ENCODE measurements around the gene CD82. TPM values are rescaled to one million over a fixed set of nuclear protein-coding genes. Genes with fewer than 3 reads are reported as not detected.
A peak's percentile ranks its signal among the peaks of the same experiment; 100 is the strongest.

Gene CD82
- total RNA-seq, 1 donor from 2014 or later, result 8.8 TPM

GRCh38 chr11:44613153-44613552, 47.7 kb downstream of the CD82 start:
- Histone ChIP-seq H3K4me1 (peaks cover 31% of the 10 kb centered on the region), H3K79me2 (ENCODE audit: low read depth) (no peaks in the 10 kb centered on the region), H3K4me3 (no peak overlapping the region), H3K4me2 (no peak overlapping the region), H3K9ac (no peak overlapping the region), H4K20me1 (ENCODE audit: low read depth) (peaks cover 3% of the 10 kb centered on the region), H3K9me3 (ENCODE audit: low read depth) (no peaks in the 10 kb centered on the region), H3K36me3 (no peaks in the 10 kb centered on the region), H3F3A (ENCODE audit: low read depth) (no peaks in the 10 kb centered on the region), H3K27me3 (no peaks in the 10 kb centered on the region), H2AFZ (replicated peaks) (no peak overlapping the region), H3K27ac (no peak overlapping the region)
- Mint-ChIP-seq H3K36me3 (peaks cover 14% of the 10 kb centered on the region), H3K27me3 (ENCODE audit: insufficient read depth, low read depth) (peaks cover 10% of the 10 kb centered on the region), H3K4me3 (no peak overlapping the region), H3K9me3 (no peaks in the 10 kb centered on the region), H3K4me1 (peaks cover 57% of the 10 kb centered on the region), H3K27ac (no peak overlapping the region)
- no peak for DNase-seq (ENCODE audit: low spot score)
- TF ChIP-seq EZH2 (IDR thresholded peaks at IDR 0.05) (no peak), CTCF (IDR thresholded peaks at IDR 0.05) (no peak), EZH2phosphoT487 (IDR thresholded peaks at IDR 0.05) (no peak)

GRCh38 chr11:44614281-44614775, 48.9 kb downstream of the CD82 start:
- H4K20me1 ChIP-seq (ENCODE audit: low read depth), result peaks cover 3% of the 10 kb centered on the region
- no peak overlapping the region for H3K27ac ChIP-seq
- H3K36me3 ChIP-seq, result no peaks in the 10 kb centered on the region
- no peak overlapping the region for H2AFZ ChIP-seq (replicated peaks)
- TF ChIP-seq EZH2 (IDR thresholded peaks at IDR 0.05) (no peak), CTCF (IDR thresholded peaks at IDR 0.05) (no peak), EZH2phosphoT487 (IDR thresholded peaks at IDR 0.05) (no peak)
- DNase-seq (ENCODE audit: low spot score), result no peak
- no peak overlapping the region for H3K9ac ChIP-seq
- H3K9me3 ChIP-seq (ENCODE audit: low read depth), result no peaks in the 10 kb centered on the region
- H3K9me3 Mint-ChIP-seq, result no peaks in the 10 kb centered on the region
- no peak overlapping the region for H3K4me2 ChIP-seq
- peaks cover 10% of the 10 kb centered on the region for H3K27me3 Mint-ChIP-seq (ENCODE audit: insufficient read depth, low read depth)
- peak overlapping the region; percentile 88 for H3K27ac Mint-ChIP-seq
- peaks cover 55% of the 10 kb centered on the region for H3K4me1 Mint-ChIP-seq
- H3F3A ChIP-seq (ENCODE audit: low read depth), result no peaks in the 10 kb centered on the region
- no peak overlapping the region for H3K4me3 ChIP-seq
- H3K27me3 ChIP-seq, result no peaks in the 10 kb centered on the region
- H3K79me2 ChIP-seq (ENCODE audit: low read depth), result no peaks in the 10 kb centered on the region
- H3K4me1 ChIP-seq, result peaks cover 20% of the 10 kb centered on the region
- H3K36me3 Mint-ChIP-seq, result peaks cover 14% of the 10 kb centered on the region
- no peak overlapping the region for H3K4me3 Mint-ChIP-seq

- no peaks in the 10 kb centered on the region for H3K9me3 Mint-ChIP-seq
- peaks cover 14% of the 10 kb centered on the region for H3K36me3 Mint-ChIP-seq
- Histone ChIP-seq H3K27me3 (no peaks in the 10 kb centered on the region), H3K4me3 (no peak overlapping the region), H3K27ac (no peak overlapping the region), H3K4me2 (no peak overlapping the region), H3K4me1 (peaks cover 13% of the 10 kb centered on the region), H3K9ac (no peak overlapping the region), H3K9me3 (ENCODE audit: low read depth) (no peaks in the 10 kb centered on the region), H3K36me3 (no peaks in the 10 kb centered on the region), H3F3A (ENCODE audit: low read depth) (no peaks in the 10 kb centered on the region), H3K79me2 (ENCODE audit: low read depth) (no peaks in the 10 kb centered on the region), H4K20me1 (ENCODE audit: low read depth) (peaks cover 3% of the 10 kb centered on the region), H2AFZ (replicated peaks) (no peak overlapping the region)
- peaks cover 46% of the 10 kb centered on the region for H3K4me1 Mint-ChIP-seq
- no peak for DNase-seq (ENCODE audit: low spot score)
- peak overlapping the region; percentile 88 for H3K27ac Mint-ChIP-seq
- TF ChIP-seq EZH2 (IDR thresholded peaks at IDR 0.05) (no peak), EZH2phosphoT487 (IDR thresholded peaks at IDR 0.05) (no peak), CTCF (IDR thresholded peaks at IDR 0.05) (no peak)
- H3K4me3 Mint-ChIP-seq, result no peak overlapping the region
- peaks cover 10% of the 10 kb centered on the region for H3K27me3 Mint-ChIP-seq (ENCODE audit: insufficient read depth, low read depth)
Measured at GRCh38 chr11:44615041-44615755, 49.7 kb downstream of the CD82 start.
